Liver (tissue), 9 donors: Measurements from ENCODE around the gene CACNA1I. TPM values are rescaled to one million over a fixed set of nuclear protein-coding genes. Genes with fewer than 3 reads are reported as not detected.

Source experiments
- DNase-seq: peaks from one replicate; pipeline ENCODE4 v3.0.0-alpha.2; 2017; ENCODE audit warnings: low spot score
- H3K27ac ChIP-seq, 2 donors: one replicate each; pipeline ENCODE4 v1.7.0; 2013; ENCODE audit warnings: inconsistent platforms in 2 of 2, low read length in 2 of 2, control low read depth in 1 of 2, low read depth in 1 of 2, mild to moderate bottlenecking in 1 of 2
- H3K27me3 ChIP-seq, 4 donors: one replicate each; pipeline versions ENCODE4 v1.6.1 to v1.7.0; 2013; ENCODE audit warnings: low read length in 3 of 4, inconsistent platforms in 1 of 4, mild to moderate bottlenecking in 1 of 4, moderate library complexity in 1 of 4; ENCODE audit not compliant: control insufficient read depth in 4 of 4, insufficient read depth in 4 of 4
- H3K36me3 ChIP-seq, 4 donors: one replicate each; pipeline versions ENCODE4 v1.6.1 to v1.7.0; 2013; ENCODE audit warnings: low read length in 3 of 4, mild to moderate bottlenecking in 3 of 4, low read depth in 1 of 4, moderate library complexity in 1 of 4; ENCODE audit not compliant: control insufficient read depth in 4 of 4, insufficient read depth in 3 of 4
- H3K4me1 ChIP-seq, 4 donors: one replicate each; pipeline versions ENCODE4 v1.6.1 to v1.7.0; 2013; ENCODE audit warnings: low read length in 3 of 4, mild to moderate bottlenecking in 3 of 4, moderate library complexity in 1 of 4; ENCODE audit not compliant: control insufficient read depth in 4 of 4, insufficient read depth in 4 of 4
- H3K4me3 ChIP-seq, 3 donors: one replicate each; pipeline versions ENCODE4 v1.6.1 to v1.7.0; 2013; ENCODE audit warnings: low read length in 3 of 3, control low read depth in 1 of 3, low read depth in 1 of 3, mild to moderate bottlenecking in 1 of 3
- H3K9ac ChIP-seq, 2 donors: one replicate each; pipeline ENCODE4 v1.7.0; 2013; ENCODE audit warnings: low read length in 2 of 2, mild to moderate bottlenecking in 2 of 2, moderate library complexity in 2 of 2, control low read depth in 1 of 2, low read depth in 1 of 2
- H3K9me3 ChIP-seq, 4 donors: one replicate each; pipeline versions ENCODE4 v1.6.1 to v1.7.0; 2013; ENCODE audit warnings: low read length in 3 of 4; ENCODE audit not compliant: control insufficient read depth in 4 of 4
- EGR1 ChIP-seq, 2 donors: IDR thresholded peaks; 2 replicates each; pipeline ENCODE4 v1.6.1; 2016 to 2018; ENCODE audit warnings: antibody characterized with exemption in 2 of 2, low read depth in 2 of 2
- FOXA1 ChIP-seq: IDR thresholded peaks from 2 replicates; pipeline ENCODE4 v1.6.1; 2016; ENCODE audit warnings: antibody characterized with exemption
- FOXA2 ChIP-seq: IDR thresholded peaks from 2 replicates; pipeline ENCODE4 v1.6.1; 2016; ENCODE audit warnings: antibody characterized with exemption
- GABPA ChIP-seq, 2 donors: IDR thresholded peaks in 1 of 2; conservative IDR thresholded peaks in 1 of 2; 2 replicates each; pipeline ENCODE4 v1.6.1; 2016; ENCODE audit warnings: antibody characterized with exemption in 2 of 2, mild to moderate bottlenecking in 1 of 2, moderate library complexity in 1 of 2
- HNF4A ChIP-seq, 2 donors: conservative IDR thresholded peaks; 2 replicates each; pipeline ENCODE4 v1.6.1; 2016; ENCODE audit warnings: antibody characterized with exemption in 2 of 2, mild to moderate bottlenecking in 2 of 2
- HNF4G ChIP-seq: IDR thresholded peaks from 2 replicates; pipeline ENCODE4 v1.6.1; 2016; ENCODE audit warnings: antibody characterized with exemption
- JUND ChIP-seq, 2 donors: IDR thresholded peaks; 2 replicates each; pipeline ENCODE4 v1.6.1; 2016; ENCODE audit warnings: antibody characterized with exemption in 2 of 2
- NR2F2 ChIP-seq: IDR thresholded peaks from 2 replicates; pipeline ENCODE4 v1.6.1; 2016; ENCODE audit warnings: antibody characterized with exemption
- RAD21 ChIP-seq, 2 donors: IDR thresholded peaks; 2 replicates each; pipeline ENCODE4 v1.6.1; 2016; ENCODE audit warnings: antibody characterized with exemption in 2 of 2, mild to moderate bottlenecking in 2 of 2
- RXRA ChIP-seq, 2 donors: IDR thresholded peaks; 2 replicates each; pipeline ENCODE4 v1.6.1; 2017 to 2018; ENCODE audit warnings: antibody characterized with exemption in 2 of 2, mild to moderate bottlenecking in 1 of 2
- SP1 ChIP-seq: IDR thresholded peaks from 2 replicates; pipeline ENCODE4 v1.6.1; 2018; ENCODE audit warnings: antibody characterized with exemption, mild to moderate bottlenecking
- YY1 ChIP-seq: IDR thresholded peaks from 2 replicates; pipeline ENCODE4 v1.6.1; 2016; ENCODE audit warnings: antibody characterized with exemption, mild to moderate bottlenecking
- WGBS: extraction: QIAGEN DNeasy Blood & Tissue Kit; methylation state at CpG from one replicate; pipeline ENCODE4 v1.1.7; 2013; 5-methylcytosine and 5-hydroxymethylcytosine counted together
- polyA plus RNA-seq, 2 donors: library from polyadenylated mRNA; stranded (reverse) in 1 of 2; unstranded in 1 of 2; fragments of 200-250 nt in 1 of 2; fragments of >200 nt in 1 of 2; fragmentation: Nextera tagmentation in 1 of 2; extraction: Ambion mirVana in 1 of 2; gene quantifications; one replicate each; pipeline versions ENCODE4 v1.2.1 to v1.2.3, GENCODE V29; 2013 to 2015
- total RNA-seq, 2 donors: library from RNA; depleted of rRNA; stranded (reverse); fragments of >200 nt; gene quantifications; one replicate each; pipeline ENCODE4 v1.2.3, GENCODE V29; 2014
- TF ChIP-seq, protein P1 (sequence below): IDR thresholded peaks from 2 replicates; pipeline ENCODE4 v1.6.1; 2016; ENCODE audit warnings: antibody characterized with exemption
- TF ChIP-seq, protein P2 (sequence below): IDR thresholded peaks from 2 replicates; pipeline ENCODE4 v1.6.1; 2016; ENCODE audit warnings: antibody characterized with exemption
- TF ChIP-seq, protein P3 (sequence below): IDR thresholded peaks from 2 replicates; pipeline ENCODE4 v1.6.1; 2016; ENCODE audit warnings: antibody characterized with exemption
- TF ChIP-seq, protein P4 (sequence below): fragments of 150-350 bp; IDR thresholded peaks from 2 replicates; pipeline ENCODE4 v1.5.1; 2017; ENCODE audit warnings: improper control_type of control experiment, low read depth, low read length; ENCODE audit not compliant: missing input control
- TF ChIP-seq, protein P5 (sequence below): IDR thresholded peaks from 2 replicates; pipeline ENCODE4 v1.6.1; 2016; ENCODE audit warnings: antibody characterized with exemption, mild to moderate bottlenecking
- donor health status: healthy.
- donor health status: healthy.
- donor health status: healthy.
- donor health status: healthy.
- donor health status: healthy.

Gene CACNA1I
- total and polyA plus RNA-seq, 4 donors = under 0.01 to 0.14 (median 0.01) TPM; not detected in 1

DNA sequence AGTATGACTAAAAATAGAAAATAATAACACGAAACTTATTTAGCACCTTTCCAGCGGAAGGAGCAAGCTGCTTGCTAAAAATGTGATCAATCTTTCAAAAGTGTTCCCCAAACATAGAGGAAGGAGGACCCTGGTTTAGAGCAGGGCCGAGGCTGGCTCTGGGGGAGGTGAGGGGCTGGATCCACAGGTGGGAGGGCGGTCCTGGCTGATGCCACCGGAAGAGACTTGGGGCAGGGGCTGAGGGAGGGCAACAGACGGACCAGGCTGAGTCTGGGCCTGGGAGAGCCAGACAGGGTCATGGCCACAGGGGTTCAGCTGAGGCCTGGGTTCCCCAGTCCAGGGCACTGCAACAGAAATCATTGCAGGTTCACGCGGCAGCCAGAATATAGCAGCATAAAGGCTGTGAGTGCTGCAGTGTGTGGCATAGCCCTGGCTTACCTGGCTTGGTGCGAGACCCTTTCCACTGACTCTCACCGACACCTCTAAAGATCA lies 143.3 kb downstream of the CACNA1I start:
- H3K4me1 ChIP-seq = no peaks in the 10 kb centered on the region
- no peak overlapping the region for H3K9ac ChIP-seq
- TF ChIP-seq, protein P1, sequence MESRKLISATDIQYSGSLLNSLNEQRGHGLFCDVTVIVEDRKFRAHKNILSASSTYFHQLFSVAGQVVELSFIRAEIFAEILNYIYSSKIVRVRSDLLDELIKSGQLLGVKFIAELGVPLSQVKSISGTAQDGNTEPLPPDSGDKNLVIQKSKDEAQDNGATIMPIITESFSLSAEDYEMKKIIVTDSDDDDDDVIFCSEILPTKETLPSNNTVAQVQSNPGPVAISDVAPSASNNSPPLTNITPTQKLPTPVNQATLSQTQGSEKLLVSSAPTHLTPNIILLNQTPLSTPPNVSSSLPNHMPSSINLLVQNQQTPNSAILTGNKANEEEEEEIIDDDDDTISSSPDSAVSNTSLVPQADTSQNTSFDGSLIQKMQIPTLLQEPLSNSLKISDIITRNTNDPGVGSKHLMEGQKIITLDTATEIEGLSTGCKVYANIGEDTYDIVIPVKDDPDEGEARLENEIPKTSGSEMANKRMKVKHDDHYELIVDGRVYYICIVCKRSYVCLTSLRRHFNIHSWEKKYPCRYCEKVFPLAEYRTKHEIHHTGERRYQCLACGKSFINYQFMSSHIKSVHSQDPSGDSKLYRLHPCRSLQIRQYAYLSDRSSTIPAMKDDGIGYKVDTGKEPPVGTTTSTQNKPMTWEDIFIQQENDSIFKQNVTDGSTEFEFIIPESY = no peak
- TF ChIP-seq JUND (IDR thresholded peaks at IDR 0.05) = no peak
- TF ChIP-seq, protein P2, sequence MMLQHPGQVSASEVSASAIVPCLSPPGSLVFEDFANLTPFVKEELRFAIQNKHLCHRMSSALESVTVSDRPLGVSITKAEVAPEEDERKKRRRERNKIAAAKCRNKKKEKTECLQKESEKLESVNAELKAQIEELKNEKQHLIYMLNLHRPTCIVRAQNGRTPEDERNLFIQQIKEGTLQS = no peak
- no peak for TF ChIP-seq RAD21 (IDR thresholded peaks at IDR 0.05)
- TF ChIP-seq, protein P3, sequence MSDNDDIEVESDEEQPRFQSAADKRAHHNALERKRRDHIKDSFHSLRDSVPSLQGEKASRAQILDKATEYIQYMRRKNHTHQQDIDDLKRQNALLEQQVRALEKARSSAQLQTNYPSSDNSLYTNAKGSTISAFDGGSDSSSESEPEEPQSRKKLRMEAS = no peak
- TF ChIP-seq SP1 = no peak
- TF ChIP-seq GABPA (IDR thresholded peaks at IDR 0.05 in 1 of 2, conservative IDR thresholded peaks at IDR 0.05 in 1 of 2) = no peak
- no peak for TF ChIP-seq NR2F2
- TF ChIP-seq, protein P4, sequence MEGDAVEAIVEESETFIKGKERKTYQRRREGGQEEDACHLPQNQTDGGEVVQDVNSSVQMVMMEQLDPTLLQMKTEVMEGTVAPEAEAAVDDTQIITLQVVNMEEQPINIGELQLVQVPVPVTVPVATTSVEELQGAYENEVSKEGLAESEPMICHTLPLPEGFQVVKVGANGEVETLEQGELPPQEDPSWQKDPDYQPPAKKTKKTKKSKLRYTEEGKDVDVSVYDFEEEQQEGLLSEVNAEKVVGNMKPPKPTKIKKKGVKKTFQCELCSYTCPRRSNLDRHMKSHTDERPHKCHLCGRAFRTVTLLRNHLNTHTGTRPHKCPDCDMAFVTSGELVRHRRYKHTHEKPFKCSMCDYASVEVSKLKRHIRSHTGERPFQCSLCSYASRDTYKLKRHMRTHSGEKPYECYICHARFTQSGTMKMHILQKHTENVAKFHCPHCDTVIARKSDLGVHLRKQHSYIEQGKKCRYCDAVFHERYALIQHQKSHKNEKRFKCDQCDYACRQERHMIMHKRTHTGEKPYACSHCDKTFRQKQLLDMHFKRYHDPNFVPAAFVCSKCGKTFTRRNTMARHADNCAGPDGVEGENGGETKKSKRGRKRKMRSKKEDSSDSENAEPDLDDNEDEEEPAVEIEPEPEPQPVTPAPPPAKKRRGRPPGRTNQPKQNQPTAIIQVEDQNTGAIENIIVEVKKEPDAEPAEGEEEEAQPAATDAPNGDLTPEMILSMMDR = no peak
- no peak for TF ChIP-seq RXRA (IDR thresholded peaks at IDR 0.05)
- no peak for TF ChIP-seq YY1
- TF ChIP-seq, protein P5, sequence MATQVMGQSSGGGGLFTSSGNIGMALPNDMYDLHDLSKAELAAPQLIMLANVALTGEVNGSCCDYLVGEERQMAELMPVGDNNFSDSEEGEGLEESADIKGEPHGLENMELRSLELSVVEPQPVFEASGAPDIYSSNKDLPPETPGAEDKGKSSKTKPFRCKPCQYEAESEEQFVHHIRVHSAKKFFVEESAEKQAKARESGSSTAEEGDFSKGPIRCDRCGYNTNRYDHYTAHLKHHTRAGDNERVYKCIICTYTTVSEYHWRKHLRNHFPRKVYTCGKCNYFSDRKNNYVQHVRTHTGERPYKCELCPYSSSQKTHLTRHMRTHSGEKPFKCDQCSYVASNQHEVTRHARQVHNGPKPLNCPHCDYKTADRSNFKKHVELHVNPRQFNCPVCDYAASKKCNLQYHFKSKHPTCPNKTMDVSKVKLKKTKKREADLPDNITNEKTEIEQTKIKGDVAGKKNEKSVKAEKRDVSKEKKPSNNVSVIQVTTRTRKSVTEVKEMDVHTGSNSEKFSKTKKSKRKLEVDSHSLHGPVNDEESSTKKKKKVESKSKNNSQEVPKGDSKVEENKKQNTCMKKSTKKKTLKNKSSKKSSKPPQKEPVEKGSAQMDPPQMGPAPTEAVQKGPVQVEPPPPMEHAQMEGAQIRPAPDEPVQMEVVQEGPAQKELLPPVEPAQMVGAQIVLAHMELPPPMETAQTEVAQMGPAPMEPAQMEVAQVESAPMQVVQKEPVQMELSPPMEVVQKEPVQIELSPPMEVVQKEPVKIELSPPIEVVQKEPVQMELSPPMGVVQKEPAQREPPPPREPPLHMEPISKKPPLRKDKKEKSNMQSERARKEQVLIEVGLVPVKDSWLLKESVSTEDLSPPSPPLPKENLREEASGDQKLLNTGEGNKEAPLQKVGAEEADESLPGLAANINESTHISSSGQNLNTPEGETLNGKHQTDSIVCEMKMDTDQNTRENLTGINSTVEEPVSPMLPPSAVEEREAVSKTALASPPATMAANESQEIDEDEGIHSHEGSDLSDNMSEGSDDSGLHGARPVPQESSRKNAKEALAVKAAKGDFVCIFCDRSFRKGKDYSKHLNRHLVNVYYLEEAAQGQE = no peak
- TF ChIP-seq FOXA2 = no peak
- no peak for TF ChIP-seq HNF4A (conservative IDR thresholded peaks at IDR 0.05)
- no peak for TF ChIP-seq FOXA1
- no peak for TF ChIP-seq HNF4G
- TF ChIP-seq EGR1 (IDR thresholded peaks at IDR 0.05; ENCODE audit: low read depth in 2 of 2) = no peak
- H3K4me3 ChIP-seq = no peak overlapping the region
- no peak for DNase-seq
- H3K9me3 ChIP-seq = no peaks in the 10 kb centered on the region
- H3K27ac ChIP-seq = no peak overlapping the region
- H3K36me3 ChIP-seq = no peaks in the 10 kb centered on the region
- H3K27me3 ChIP-seq = peaks cover 0 to 4% (median 0%) of the 10 kb centered on the region in 4 donors
- 88% methylated on average over 10 of the region's 10 CpGs for WGBS
